ENCODE data around the gene PIK3R6.

PIK3R6 gene

DNA sequence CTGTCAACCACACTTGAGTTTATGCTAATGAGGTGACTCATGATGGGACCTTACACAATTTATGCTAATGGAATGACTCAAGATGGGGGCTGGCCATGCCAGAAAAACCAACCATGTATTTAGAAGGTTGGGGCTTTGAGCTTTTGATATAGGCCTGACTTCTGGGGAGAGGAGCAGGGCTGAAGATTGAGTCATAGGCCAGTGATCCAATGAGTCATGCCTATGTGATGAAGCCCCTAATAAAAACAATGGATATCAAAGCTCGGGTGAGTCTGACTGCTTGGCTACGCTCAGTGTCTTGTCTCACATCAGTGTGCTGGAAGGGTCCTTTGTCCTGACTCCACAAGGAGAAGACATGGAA lies 75.6 kb downstream of the PIK3R6 start:
- no peak for DNase-seq

- no peak for DNase-seq
Measured at GRCh38 chr17:8791248-8791909, 76.1 kb downstream of the PIK3R6 start.

GRCh38 chr17:8789743-8790142 lies 77.7 kb downstream of the PIK3R6 start:
- DNase-seq: no peak

- DNase-seq: no peak
Measured at GRCh38 chr17:8788998-8789397, 78.5 kb downstream of the PIK3R6 start.

GRCh38 chr17:8785547-8786413 lies 81.7 kb downstream of the PIK3R6 start:
- no peak for DNase-seq

DNA sequence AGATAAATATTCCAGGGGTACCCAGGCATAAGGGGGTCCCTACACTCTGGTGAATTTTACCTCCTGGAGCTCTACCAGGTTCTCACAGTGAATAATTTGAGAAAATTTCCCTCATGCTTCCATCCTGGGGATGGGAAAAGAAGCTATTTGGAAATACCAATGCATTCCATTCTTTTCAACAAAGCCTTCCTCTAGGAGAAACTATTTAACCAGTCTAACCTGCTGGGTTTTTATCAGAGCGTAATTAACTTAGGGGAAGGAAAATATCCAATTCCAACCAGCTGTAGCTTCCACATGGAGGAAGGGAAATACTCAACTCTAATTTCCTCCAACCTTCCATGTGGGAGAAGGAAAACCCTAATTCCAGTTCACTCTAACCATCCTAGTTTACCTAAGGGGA lies 85.3 kb downstream of the PIK3R6 start:
- DNase-seq: no peak

GRCh38 chr17:8781776-8782175 lies 85.7 kb downstream of the PIK3R6 start:
- no peak for DNase-seq

GRCh38 chr17:8776881-8777280 lies 90.6 kb downstream of the PIK3R6 start:
- DNase-seq: no peak

GRCh38 chr17:8776248-8776647 lies 91.2 kb downstream of the PIK3R6 start:
- DNase-seq: no peak

GRCh38 chr17:8766731-8767130 lies 100.7 kb downstream of the PIK3R6 start:
- DNase-seq: no peak

DNA sequence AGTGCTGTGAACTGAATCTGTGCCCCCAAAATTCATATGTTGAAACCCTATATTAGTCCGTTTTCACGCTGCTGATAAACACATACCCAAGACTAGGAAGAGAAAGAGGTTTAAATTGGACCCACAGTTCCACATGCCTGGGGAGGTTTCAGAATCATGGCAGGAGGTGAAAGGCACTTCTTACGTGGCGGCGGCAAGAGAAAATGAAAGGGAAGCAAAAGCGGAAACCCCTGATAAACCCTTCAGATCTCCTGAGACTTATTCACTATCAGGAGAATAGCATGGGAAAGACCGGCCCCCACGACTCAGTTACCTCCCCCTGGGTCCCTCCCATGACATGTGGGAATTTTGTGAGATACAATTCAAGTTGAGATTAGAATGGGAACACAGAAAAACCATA lies 105.5 kb downstream of the PIK3R6 start:
- DNase-seq: no peak

DNA sequence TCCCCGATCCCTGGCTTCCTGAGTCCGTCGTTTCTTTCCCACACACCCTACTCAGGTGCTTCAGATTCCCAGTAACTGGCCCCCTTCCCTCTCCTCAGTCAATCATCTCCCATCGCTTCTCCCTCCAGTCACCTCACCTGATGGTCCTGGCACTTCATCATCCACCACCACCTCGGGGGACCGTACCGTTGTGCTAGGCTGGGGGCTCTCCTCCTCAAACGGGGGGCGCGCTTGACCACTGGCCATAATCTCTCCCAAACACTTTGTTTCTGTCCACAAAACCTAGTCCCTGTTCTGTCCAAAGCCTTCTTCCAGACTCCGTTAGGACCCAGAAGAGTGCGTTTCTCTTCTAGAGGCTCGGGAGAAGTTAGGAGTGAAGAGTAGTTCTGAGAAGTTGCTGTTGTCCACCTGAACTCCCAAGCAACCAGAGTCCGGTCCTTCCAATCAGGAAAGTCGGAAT lies 109.3 kb downstream of the PIK3R6 start, which contains the start of gene SPDYE4:
Gene SPDYE4 (minus strand): TSS at position 410 of the 460 bp plus-strand sequence. CDS start 164 bp downstream, at position 246.
- no peak for DNase-seq

- DNase-seq: no peak
Measured at GRCh38 chr17:8757189-8757588, 110.3 kb downstream of the PIK3R6 start.

- no peak for DNase-seq
Measured at GRCh38 chr17:8755590-8756255, 111.8 kb downstream of the PIK3R6 start.

GRCh38 chr17:8754890-8755289 lies 112.6 kb downstream of the PIK3R6 start:
- DNase-seq: no peak

- no peak for DNase-seq
Measured at GRCh38 chr17:8753976-8754440, 113.5 kb downstream of the PIK3R6 start.

- DNase-seq: no peak
Measured at GRCh38 chr17:8753136-8753975, 114.1 kb downstream of the PIK3R6 start.

Data from DMS153 (cell line).